Stimulated activated CD8-positive, alpha-beta memory T cell treated with anti-CD3 and anti-CD28 coated beads, Interleukin-7, amount 100 ng/mL, for 48 hours (primary cell): ENCODE measurements around the gene ZNF644.

Experiments used
- DNase-seq, 2 donors: peaks; one replicate each; pipeline ENCODE4 v3.0.0-alpha.2; 2020; ENCODE audit warnings: low read depth in 1 of 2; ENCODE audit errors: extremely low read depth in 1 of 2

The ZNF644 gene

DNA sequence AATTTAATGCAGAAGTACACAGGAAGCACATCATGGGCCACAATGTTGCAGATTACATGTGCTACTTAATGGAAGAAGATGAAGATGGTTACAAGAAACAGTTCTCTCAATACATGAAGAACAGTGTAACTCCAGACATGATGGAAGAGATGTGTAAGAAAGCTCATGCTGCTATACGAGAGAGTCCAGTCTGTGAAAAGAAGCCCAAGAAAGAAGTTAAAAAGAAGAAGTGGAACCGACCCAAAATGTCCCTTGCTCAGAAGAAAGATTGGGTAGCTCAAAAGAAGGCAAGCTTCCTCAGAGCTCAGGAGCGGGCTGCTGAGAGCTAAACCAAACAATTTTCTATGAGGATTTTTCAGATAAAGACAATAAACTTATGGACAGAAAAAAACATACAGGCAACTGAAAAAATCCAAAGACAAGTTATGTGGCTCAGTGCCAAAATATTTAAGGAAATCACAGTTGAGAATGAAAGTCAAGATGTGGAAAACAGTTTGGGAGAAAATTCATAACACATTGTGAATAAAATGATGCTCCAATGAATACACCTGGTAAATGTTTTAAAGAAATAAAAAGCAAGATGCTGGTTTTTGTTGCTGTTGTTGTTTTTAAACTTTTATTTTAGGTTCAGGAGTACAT, 2.8 kb upstream of the ZNF644 start:
- no peak for DNase-seq

DNA sequence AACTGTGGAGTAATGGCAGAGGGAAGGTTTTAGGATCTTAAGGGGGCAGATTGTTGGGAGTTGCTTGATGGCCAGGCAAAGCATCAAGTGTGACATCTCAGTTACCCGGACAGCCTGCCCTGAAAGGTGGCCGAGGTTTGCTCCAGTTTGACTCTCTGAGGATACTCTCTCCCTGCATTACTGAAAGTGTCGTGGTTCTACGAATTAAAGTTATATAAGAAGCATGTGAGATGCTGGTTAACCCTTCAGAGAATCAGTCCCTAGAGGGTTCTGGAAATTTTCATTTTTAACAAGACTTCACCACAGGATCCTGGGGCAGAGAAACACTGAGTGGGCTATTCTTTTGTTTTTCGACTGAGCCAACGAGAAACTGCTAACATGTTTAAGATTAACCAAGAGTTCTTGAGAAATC, 689 bp upstream of the ZNF644 start:
- DNase-seq, result no peak

DNA sequence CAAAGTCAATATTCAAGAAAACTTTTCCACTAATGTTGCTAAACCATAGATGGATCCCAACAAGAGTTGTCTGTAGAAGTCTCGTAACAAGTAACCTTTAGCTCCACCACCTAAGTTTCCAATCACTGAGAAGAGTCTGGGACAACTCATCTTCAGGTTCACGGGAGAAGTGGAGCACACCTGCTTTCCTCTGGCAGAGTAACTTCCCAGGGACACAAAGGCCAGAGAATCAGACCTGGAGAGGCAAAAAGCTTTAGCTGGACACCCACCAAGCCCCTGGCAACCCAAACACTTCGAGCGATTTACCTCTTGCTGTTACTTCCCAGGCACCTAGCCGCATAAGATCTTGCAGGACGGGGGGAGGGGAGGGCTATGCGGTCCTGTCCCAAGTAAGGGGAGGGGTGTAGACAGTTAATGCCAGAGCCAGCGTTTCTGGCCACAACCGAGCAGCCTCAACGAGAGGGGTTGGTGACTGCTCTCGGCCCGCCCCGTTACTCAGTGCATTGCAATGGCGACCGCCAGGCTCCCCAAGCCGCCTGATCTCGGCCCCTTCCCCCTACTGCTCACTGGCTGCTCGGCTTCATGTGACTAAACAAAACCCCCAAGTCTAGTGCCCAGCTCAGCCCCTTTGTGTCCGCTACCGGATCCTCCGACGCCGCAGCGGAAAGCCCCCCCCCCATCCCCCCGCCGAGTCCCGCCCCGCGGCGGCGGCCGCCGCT, 709 bp downstream of the ZNF644 start:
- DNase-seq, result peak; percentile 50 to 70

DNA sequence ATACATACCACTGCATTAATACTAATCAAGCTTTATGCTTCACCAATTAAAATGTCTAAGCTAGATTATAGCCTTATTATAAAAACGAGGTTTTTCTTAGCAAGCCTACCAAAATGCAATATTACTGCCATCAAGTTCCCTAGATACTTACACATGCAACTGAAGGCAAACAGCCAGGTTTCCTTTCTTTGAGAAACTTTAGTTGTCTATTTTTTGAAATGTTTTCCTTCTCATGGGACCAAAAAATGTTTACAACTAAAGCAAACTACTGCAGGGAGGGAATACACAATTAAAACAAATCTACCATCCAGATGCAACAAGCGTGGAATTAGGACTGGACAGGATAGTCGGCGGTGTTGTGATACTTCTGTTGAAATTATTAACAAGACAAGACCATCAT, 1.3 kb downstream of the ZNF644 start:
- no peak for DNase-seq

DNA sequence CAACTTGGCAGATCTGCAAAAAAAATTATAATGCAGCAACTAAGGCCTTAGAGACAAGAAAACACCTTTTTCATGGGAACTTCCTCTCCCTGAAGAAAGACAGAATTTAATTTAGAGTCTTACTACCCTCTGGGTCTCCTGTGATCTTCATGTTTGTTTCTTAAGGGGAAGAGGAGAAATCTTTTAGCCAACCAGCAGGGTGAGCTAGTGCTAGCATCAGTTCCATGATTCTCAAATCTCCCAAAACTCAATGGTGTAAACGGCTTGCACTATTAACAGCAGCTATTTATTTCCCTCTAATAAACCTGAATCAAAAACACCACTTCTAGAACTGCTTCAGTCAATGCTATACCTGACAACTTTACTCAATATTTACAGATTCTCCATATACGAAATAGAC, 3.8 kb downstream of the ZNF644 start:
- no peak for DNase-seq

DNA sequence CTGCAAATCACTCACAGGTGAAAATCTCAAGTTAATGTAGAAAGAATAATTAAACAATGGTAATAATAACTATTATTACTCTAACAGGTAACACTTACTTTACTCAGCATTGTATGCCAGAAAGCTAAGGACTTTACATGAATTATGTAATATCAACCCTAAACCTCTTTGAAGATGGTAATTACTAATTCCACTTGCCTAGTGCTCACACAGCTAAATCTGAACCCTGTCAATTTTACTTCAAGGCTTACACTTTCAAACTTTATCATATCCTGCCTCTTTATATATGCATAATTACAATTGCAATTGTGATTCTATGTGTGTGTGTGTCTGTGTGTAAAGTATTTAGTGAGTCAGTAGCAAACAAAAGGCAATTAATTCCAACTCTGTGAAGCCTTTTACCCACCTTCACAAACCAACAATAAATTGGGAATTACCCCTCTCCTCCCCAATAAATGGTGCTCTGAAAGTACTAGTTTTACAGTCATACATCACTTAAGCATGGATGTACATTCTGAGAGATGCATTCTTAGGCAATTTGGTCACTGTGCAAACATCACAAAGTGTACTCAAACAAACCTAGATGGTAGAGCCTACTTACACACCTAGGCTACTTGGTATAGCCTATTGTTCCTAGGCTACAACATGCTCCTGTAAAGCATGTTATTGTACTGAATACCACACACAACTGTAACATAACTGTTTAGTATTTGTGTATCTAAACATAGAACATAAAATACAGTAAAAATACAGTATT, 5.9 kb downstream of the ZNF644 start:
- DNase-seq, result no peak

DNA sequence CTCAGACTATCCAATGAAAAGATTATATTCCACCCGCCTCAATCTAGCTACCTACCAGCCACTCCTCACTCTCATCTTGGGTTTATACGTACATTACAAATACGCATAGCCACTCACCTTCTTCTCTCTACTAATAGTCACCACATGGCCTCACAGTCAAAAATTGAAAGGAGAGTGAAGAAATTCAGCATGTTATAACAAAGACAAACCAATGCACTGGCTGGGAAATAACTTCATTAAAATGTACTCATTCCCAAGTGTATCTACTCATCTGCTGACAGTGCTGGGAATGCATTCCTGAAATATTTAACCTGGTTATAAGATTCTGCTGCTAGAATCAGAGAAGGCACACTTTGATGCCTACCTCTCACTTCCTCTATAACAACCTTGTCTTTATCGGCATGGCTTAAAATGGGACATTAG, 6.5 kb downstream of the ZNF644 start:
- no peak for DNase-seq

DNA sequence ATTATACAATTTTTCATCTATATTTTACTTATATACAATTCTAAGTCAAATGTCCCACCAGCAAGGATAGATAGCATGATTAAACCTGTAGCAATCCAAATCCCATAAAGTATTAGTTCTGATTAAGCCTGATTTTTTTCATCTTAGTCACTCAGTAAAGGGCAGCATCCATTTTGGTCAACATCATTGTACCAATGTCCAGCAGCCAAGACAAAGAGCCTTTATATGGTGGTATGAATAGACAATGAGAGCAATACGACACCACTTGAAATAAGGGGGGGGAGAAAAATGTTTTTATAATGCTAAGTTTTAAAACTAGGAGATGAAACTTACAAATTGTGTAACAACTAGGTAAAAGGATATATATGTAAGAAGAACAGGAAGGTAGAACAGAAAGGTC, 7.4 kb downstream of the ZNF644 start:
- DNase-seq, result no peak

DNA sequence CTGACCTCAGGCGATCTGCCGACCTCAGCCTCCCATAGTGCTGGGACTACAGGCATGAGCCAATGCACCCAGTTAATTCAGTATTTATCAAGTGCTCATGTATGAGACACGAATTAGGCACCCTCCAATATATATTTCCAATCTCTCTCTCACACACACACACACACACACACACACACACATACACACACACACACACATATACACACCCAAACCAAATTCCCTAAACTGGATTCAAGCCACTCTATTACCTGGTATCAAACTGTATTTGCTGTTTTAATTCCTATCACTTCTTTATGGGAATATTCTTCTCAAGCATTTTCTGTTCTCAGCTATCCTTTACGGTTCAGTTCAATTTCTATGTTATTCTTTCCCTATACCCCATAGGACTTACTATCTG, 8.5 kb downstream of the ZNF644 start:
- DNase-seq, result no peak

DNA sequence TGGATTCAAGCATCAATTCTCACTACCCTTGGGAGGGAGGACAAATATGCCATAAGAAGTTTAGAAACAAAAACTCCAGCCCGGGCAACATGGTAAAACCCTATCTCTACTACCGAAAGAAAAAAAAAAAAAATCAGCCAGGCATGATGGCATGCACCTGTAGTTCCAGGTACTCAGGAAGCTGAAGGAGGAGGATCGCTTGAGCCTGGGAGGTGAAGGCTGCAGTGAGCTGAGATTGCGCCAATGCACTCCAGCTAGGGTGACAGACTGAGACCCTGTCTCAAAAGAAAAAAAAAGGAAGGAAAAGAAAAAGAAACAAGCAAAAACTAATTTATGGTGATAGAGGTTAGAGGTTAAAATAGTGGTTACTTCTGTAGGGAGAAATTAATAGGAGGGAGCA, 9.6 kb downstream of the ZNF644 start:
- DNase-seq, result no peak

DNA sequence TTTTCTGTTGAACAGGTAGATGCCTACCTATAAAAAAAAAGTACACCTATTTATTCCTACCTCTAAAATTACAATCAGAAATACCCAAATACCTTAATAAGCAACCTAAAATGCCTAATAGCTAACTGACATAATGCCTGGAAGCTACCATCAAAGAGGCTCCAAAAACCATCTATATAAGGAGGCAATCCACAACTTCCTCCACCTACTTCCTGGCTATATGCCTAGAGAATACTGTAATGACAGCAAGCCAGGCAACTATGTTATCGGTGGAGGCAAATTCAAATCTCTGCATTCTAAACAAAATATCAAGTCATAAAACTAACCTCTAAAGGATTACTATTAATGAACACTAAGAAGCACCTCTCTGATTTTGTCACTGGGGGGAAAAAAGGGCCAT, 10.1 kb downstream of the ZNF644 start:
- DNase-seq, result no peak

DNA sequence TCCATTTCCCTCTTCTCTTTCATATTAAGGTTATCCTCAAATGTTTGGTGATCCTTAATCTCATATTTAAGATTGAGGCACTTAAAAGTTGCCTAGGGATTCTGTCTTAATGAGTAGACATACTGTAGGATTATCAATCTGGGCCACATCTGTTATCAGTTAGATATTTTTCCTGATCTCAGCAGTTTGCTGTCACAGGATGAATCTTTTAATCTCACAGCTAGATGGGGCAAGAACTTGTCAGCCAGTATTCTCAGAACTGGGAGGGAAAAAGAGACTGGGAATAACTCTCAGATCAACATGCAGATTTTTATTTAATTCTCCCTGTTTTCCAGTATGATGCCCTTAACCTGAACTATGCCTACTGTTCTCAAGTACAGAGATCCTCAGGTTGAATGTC, 14.0 kb downstream of the ZNF644 start:
- no peak for DNase-seq

DNA sequence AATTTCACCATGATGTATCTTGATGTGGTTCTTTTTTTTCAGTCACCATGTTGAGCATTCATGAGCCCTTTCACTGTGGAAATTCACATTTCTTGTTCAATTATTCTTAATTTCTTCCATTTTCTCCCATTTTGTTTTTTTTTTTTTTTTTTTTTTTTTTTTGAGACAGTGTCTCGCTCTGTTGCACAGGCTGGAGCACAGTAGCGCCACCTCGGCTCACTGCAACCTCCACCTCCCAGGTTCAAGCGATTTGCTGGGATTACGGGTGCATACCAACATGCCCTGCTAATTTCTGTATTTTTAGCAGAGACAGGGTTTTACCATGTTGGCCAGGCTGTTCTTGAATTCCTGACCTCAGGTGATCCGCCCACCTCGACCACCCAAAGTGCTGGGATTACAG, 14.7 kb downstream of the ZNF644 start:
- no peak for DNase-seq

DNA sequence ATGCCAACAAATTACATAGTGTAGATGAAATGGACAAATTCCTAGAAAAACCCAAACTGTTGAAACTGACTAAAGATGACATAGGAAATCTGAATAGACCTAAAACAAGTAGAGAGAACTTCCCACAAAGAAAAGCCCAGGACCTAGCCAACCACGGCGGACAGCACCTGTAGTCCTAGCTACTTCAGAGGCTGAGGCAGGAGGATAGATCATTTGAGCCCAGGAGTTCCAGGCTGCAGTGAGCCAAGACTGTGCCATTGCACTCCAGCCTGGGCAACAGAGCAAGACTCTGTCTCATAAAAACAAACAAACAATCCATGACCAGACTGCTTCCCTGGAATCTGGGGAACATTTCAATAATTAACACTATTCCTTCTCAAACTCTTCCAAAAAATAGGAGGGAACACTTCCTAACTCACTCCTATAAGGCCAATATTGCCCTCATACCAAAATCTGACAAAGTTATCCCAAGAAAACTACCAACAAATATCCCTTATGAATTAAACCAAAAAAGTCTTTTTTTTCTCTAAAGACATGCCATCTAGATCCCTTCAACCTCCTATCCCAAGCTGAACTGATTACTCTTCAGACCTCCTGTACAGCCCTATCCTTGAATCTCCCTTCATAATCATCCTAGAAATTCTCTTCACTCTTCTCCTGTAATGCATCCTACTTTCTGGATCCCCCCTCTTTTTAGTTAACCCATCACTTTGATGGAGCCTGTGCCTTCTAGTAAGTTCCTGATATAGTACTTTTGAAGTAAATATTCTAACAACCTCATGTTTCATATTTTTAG, 15.5 kb downstream of the ZNF644 start:
- no peak for DNase-seq

DNA sequence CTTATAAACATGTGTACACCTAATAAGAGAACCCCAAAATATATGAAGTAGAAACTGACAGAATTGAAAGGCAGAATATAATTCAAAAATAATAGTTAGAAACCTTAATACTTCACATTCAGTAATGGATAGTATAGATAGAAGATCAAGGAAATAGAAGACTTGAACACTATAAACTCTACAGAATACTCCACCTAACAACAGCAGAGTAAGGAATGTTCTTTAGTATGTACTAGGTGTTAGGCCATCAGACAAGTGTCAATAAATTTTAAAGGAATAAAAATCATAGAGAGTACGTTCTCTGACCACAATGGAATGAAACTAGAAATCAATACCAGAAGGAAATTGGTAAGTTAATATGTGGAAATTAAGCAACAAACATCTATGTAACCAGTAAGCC, 16.6 kb downstream of the ZNF644 start:
- DNase-seq, result no peak

DNA sequence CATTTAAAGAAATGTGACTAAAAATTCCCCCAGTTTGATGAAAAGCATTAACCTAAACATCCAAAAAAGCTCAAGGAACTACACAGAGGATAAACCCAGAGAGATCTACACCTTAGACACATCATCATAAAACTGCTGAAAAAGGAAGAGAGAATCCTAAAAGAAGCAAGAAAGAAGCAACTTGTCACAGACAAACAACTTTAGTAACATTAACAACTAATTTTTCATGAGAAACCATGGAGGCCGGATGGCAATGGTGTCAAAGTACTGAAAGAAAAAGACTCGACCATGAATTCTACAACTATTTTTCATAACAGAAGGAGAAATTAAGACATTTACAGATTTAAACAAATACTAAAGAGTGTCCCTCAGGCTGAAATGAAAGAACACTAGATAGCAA, 17.7 kb downstream of the ZNF644 start:
- no peak for DNase-seq

DNA sequence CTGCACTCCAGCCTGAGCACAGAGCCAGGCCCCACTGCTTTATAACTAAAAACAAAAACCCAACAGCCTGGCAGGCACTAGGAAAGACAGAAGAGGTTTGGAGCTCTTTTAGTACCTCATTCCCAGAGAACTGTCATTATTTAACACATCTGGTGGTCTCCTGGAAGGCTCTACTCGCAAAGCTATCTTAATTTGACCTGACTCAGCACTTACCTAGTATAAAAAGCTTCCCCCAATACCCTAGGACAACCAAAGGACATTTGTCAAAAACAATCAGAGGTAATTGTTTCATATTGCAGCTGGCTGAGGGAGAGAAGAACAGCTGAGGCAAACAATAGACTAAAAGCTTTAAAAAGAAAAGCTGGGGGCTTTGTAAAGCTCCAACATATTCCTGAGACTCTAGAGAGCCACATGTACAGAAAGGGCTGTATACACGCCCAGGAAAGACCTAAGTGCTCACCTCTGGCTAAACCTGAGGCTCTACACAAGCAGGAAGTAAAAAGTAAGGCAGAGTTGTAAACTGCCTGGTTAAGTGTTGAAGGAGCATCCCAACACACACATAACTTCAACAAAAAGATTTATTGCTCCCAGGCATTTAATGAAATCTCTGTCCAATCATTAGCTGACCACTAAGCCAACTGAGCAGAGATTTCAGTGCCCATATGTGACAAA, 25.0 kb downstream of the ZNF644 start:
- no peak for DNase-seq

DNA sequence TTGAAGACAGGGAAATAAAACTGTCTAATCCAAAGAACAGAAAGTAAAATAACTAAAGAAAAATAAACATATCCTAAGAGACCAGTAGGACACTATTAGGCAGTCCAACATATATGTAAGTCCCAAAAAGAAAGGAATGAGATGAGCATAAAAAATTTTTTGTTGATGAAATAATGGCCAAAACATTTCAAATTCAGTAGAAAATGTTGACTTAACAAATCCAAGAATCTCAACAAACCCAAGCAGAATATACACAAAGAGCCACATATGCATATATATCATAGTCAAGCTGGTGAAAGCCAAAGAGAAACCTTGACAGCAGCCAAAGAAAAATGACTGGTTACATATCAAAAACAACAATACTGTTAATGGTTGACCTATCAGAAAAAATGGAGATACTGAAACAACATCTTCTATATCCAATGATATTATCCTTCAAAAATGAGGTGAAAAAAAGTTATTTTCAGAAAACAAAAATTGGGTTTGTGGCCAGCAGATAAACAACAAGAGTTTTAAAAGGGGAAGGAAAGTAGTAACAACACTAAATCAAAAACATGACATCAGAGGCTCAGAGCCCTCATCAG, 26.4 kb downstream of the ZNF644 start:
- DNase-seq, result no peak

DNA sequence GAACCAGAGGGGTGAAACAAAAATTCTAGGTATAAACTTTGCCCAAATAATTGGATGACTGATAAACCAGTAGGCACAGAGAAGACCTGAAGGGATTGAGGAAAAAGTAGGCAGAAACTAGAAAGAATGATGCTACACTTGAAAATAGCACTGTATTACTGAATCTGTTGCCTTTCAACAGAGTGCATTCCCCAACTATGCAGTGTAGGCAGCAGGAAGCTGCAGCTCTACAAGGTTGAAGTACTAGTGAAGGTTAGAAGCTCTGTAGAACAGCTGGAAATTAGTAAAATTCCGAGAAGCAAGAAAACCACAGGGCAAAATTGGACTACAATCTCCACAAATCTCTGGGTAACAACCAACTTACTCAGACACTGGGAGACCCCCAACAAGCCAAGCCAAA, 27.4 kb downstream of the ZNF644 start:
- DNase-seq, result no peak

DNA sequence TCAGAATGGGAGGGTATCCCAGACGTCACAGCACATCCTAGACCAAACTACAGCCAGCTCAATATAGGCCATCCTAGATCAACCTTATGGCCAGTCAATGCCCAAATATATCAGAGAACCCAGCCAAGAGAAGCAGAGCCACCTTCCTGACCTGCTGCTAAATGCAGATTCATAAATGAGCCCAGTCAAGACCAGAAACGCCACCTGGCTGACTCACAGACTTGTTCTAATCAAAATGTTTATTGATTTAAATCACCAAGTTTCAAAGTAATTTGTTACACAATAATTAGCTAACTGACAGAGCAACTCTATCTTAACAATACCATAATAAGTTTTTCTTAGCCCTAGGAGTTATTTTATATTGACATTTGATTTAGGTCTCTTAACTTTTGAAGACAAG, 28.6 kb downstream of the ZNF644 start:
- DNase-seq, result no peak
